Measurements from ENCODE around the gene PHGDH. TPM values are rescaled to one million over a fixed set of nuclear protein-coding genes. Genes with fewer than 3 reads are reported as not detected.

Gene PHGDH
- total RNA-seq, 4 donors from 2014 or later: 5.5 to 12.7 (median 7.2) TPM

- no peak for TF ChIP-seq CTCF (IDR thresholded peaks at IDR 0.05; ENCODE audit: low read depth)
These were observed 2.2 kb downstream of the PHGDH start for GRCh38 chr1:119713749-119714456.

DNA sequence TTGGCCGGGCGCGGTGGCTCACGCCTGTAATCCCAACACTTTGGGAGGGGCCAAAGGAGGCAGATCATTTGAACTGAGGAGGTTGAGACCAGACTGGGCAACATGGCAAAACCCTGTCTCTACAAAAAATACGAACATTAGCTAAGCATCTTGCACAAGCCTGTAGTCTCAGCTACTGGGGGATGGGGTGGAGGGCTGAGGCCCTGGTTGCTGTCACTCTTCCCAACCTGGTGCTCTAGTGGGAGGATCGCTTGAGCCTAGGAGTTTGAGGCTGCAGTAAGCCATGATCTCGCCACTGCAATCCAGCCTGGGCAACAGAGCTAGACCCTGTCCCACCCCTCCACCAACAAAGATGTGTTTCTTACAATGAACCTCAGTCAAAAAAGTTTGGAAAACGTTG lies 2.8 kb downstream of the PHGDH start:
- no peak for TF ChIP-seq CTCF (IDR thresholded peaks at IDR 0.05; ENCODE audit: low read depth)

GRCh38 chr1:119715542-119715941 lies 3.8 kb downstream of the PHGDH start:
- TF ChIP-seq CTCF (IDR thresholded peaks at IDR 0.05; ENCODE audit: low read depth): no peak

- TF ChIP-seq CTCF (IDR thresholded peaks at IDR 0.05; ENCODE audit: low read depth): no peak
These were observed 6.7 kb downstream of the PHGDH start for GRCh38 chr1:119718409-119718808.

GRCh38 chr1:119718972-119719371 lies 7.2 kb downstream of the PHGDH start:
- no peak for TF ChIP-seq CTCF (IDR thresholded peaks at IDR 0.05; ENCODE audit: low read depth)

DNA sequence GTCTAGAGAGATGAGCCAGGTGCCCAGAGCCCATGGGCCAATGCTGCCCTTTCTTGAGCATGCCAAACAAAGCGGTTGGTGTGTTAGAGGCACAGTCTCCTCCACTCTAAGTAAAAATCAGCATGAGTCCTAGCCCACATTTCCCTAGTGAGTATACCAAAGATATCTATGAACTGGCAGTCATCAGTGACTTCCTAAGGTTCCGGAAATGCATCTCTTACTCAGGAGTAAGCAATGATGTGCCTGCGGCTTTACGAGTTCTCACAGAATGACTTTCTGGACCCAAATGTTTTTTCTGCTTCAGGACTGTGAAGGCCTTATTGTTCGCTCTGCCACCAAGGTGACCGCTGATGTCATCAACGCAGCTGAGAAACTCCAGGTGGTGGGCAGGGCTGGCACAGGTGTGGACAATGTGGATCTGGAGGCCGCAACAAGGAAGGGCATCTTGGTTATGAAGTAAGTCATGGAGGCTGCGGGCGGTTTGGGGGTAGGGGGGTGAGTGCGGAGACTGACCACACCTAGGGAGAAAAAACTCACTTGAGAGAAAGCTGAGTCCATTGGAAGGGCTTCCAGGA lies 9.2 kb downstream of the PHGDH start:
- no peak for TF ChIP-seq CTCF (IDR thresholded peaks at IDR 0.05; ENCODE audit: low read depth)

GRCh38 chr1:119721896-119722295 lies 10.2 kb downstream of the PHGDH start:
- TF ChIP-seq CTCF (IDR thresholded peaks at IDR 0.05; ENCODE audit: low read depth): no peak

All from subcutaneous adipose tissue (tissue), 4 donors.